GM21423 (cell line): Measurements from ENCODE around the gene AK4.

Source experiments
- ATAC-seq: cut with Tn5 transposase; IDR thresholded peaks from one replicate; pipeline ENCODE4 v1.9.1; 2021; ENCODE audit warnings: mild to moderate bottlenecking, moderate library complexity; ENCODE audit not compliant: unreplicated experiment

Gene AK4

DNA sequence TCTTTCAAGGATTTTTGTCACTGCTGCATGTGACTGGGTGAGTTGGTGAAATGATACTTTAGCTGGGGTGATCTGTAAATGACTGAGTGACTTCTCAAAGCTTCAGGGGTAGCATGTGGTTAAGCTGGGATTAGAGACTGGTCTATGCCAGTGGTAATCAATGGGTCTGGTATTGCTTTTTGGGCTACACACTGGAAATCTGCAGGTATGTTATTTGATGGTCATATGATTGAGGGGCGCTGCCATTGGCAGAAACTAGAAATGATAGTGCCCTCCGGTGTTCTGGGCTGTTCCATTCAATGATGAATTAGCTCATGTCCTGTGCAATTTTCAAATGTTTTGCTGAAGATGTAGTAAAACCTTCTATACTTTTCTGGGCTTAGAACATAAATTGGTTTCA, 121.6 kb downstream of the AK4 start:
- ATAC-seq: no peak

DNA sequence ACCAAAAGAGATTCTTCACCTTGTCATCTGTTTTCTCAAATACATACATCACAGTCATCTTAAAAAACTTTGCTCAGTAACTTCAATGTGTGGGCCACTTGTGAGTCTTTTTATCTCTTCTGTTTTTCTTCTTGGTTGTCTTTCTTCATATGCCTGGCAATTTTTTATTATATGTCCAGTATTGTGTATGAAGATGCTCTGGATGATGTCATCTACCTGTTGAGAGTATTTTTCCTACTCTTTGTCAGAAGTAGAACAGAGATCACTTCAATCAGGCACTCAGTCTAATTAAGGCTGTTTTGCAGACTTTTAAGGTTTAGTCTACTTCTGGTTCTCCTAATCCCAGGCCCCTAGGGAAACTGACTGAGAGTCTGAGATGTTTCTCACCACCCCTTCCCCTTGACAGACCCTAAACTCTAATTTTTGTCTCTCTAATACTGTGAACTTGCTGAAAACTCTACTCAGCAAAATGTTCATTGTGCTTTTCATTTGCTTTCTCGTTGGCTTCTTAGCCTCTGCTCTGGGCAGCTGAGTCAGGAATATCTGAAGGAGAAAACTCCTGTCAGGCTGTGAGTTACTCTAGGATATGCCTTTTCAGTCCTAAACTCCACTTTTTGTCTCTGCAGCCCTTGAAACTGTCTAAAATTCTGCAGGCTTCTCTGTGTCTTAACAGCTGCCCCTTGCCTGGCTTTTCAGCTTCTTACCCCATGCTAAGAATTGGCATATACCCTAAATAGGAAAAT, 128.4 kb downstream of the AK4 start:
- no peak for ATAC-seq

DNA sequence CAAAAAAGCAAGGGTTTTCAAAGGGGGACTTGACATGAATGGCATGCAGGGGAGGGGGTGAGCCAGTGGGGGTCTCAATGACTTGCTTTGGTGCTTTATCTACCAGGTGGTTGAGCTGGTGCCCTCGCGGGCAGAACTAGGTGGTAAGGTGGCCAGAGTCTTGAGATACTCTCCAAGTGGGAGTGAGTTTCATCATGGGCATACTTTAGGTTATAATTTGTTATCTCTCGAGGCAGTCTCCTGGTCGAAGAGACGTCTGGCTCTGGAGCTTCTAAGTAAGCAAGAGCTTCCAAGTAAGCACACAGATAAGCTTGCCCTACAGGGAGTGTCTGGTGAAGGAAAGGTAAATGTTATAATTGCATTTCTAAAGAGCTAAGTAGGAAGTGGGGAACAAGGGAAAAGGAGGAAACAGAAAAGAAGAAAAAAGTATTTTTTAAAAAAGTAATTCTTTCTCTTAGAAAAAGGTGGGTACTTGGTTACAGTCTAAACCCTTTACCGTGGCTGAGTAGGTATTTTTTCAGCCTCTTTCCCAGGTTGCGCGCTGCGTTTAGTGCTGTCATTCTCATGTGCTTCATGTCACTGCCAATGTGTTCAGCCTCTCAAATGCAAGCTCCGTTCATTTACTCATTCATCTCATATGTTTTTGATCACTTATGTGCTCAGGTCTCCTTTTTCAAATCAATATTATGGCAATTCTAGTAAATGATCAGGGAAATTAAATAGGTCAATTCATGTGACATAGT, 129.8 kb downstream of the AK4 start:
- no peak for ATAC-seq

DNA sequence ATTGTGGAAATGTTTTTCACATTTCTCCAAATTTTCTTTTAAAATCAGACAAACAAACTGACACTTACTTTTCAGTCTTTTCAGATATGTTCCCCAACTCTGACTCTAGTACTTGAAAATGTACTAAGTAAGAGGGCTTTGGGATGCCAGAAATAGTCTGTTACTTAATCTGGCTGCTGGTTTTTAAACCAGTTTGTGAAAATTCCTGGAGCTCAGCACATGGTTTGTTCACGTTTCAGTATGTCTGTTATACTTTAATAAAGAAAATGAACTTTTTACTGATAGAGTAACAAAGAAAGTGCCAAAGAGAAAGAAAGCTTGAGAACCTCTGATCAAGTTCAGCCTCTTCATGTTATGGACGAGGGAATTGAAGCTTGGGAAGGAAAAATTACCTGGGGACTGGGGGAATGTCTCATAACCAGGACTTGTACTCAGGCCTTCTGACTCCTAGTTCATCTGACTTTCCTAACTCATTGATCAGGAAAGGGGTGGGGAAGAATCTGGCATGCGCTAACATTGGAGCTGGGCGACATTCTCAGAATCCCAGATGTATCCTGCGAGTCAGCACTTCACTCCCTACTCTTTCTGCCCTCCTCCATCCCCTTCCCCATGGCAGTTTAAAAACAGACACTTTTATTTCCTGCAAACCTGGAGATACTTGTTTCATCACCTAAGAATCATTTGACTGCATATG, 130.5 kb downstream of the AK4 start:
- no peak for ATAC-seq

GRCh38 chr1:65279070-65279779, 131.2 kb downstream of the AK4 start:
- no peak for ATAC-seq
